AG10803 (cell line): Measurements from ENCODE around the gene TAC3.

Experiments used
- DNase-seq: peaks from one replicate; pipeline ENCODE4 v3.0.0; 2010; ENCODE audit warnings: low read depth
- H3K4me3 ChIP-seq: 2 replicates; pipeline ENCODE4 v1.5.1; 2011; ENCODE audit warnings: mild to moderate bottlenecking, low read length, control low read depth
- CTCF ChIP-seq: conservative IDR thresholded peaks from 2 replicates; pipeline ENCODE4 v1.5.1; 2011; ENCODE audit warnings: mild to moderate bottlenecking, low read length, control low read depth, inconsistent platforms

Gene TAC3

GRCh38 chr12:57049890-57050289 is 33.6 kb upstream of the TAC3 start, which contains the start of gene MYO1A:
Gene MYO1A, minus strand, starts transcription at chr12:57050129. Its CDS starts 1,806 bp downstream, at chr12:57048323.
- no peak for DNase-seq
- TF ChIP-seq CTCF, result no peak
- no peak within 1 kb of the TSS for H3K4me3 ChIP-seq

GRCh38 chr12:57049119-57049446 is 32.8 kb upstream of the TAC3 start:
- no peak for TF ChIP-seq CTCF
- H3K4me3 ChIP-seq, result no peak overlapping the region
- no peak for DNase-seq

GRCh38 chr12:57048423-57049118 is 32.2 kb upstream of the TAC3 start:
- DNase-seq, result no peak
- no peak for TF ChIP-seq CTCF
- no peak overlapping the region for H3K4me3 ChIP-seq

- no peak overlapping the region for H3K4me3 ChIP-seq
- no peak for TF ChIP-seq CTCF
- peak; percentile 33 for DNase-seq
Observed at GRCh38 chr12:57047981-57048380, 31.7 kb upstream of the TAC3 start.

- TF ChIP-seq CTCF, result no peak
- no peak for DNase-seq
Observed at GRCh38 chr12:57046947-57047890, 30.9 kb upstream of the TAC3 start.

GRCh38 chr12:57046086-57046791 is 29.9 kb upstream of the TAC3 start:
- no peak for DNase-seq
- H3K4me3 ChIP-seq, result no peak overlapping the region
- TF ChIP-seq CTCF, result no peak

More at GRCh38 chr12:57046947-57047890, 30.9 kb upstream of the TAC3 start:
- H3K4me3 ChIP-seq, result no peak overlapping the region
